Activated CD4-positive, alpha-beta T cell treated with anti-CD3 and anti-CD28 coated beads, Interleukin-2, amount 10 ng/mL, durations not matched to agents 24 days and 14 days (primary cell): ENCODE measurements around the gene MRPL40. TPM values are rescaled to one million over a fixed set of nuclear protein-coding genes. Genes with fewer than 3 reads are reported as not detected.
A peak's percentile ranks its signal among the peaks of the same experiment; 100 is the strongest.
"Not testable (repeated sequence)": the region's sequence is repeated elsewhere in the genome, so short reads cannot be mapped to it uniquely, and the experiment has no call there.

ENCODE experiments used
- DNase-seq: peaks from one replicate; pipeline ENCODE4 v3.0.0; 2022
- H3K27ac Mint-ChIP-seq: one replicate; pipeline ENCODE4 v1.8.0; 2022; ENCODE audit warnings: mild to moderate bottlenecking, mixed read lengths
- H3K27me3 Mint-ChIP-seq: one replicate; pipeline ENCODE4 v1.8.0; 2022; ENCODE audit warnings: mixed read lengths
- H3K36me3 Mint-ChIP-seq: one replicate; pipeline ENCODE4 v1.8.0; 2022; ENCODE audit warnings: low read depth, mild to moderate bottlenecking, mixed read lengths
- H3K4me1 Mint-ChIP-seq: one replicate; pipeline ENCODE4 v1.8.0; 2021; ENCODE audit warnings: mixed read lengths
- H3K4me3 Mint-ChIP-seq: one replicate; pipeline ENCODE4 v1.8.0; 2022; ENCODE audit warnings: mild to moderate bottlenecking, moderate library complexity, mixed read lengths
- H3K9me3 Mint-ChIP-seq: one replicate; pipeline ENCODE4 v1.8.0; 2021; ENCODE audit warnings: mixed read lengths
- intact Hi-C: fragments of 100-400 bp; cut with micrococcal nuclease; formaldehyde crosslinking; loops from one replicate; pipeline ENCODE4 v1.15.1; 2023
- total RNA-seq: library from RNA; stranded (reverse); gene quantifications from 2 replicates; pipeline ENCODE4 v1.2.3, GENCODE V29; 2022

Gene MRPL40
- total RNA-seq, 1 donor from 2014 or later: 37.6 TPM

- peak overlapping the region; percentile 52 for H3K4me3 Mint-ChIP-seq
- H3K9me3 Mint-ChIP-seq: no peaks in the 10 kb centered on the region
- H3K27ac Mint-ChIP-seq: peak overlapping the region; percentile 83
- H3K4me1 Mint-ChIP-seq: peaks cover 53% of the 10 kb centered on the region
- intact Hi-C loops: loop anchor here (1.0 kb wide), 2 partner anchors 11 to 28 kb away; partner anchors contain the start of gene C22orf39
- peaks cover 20% of the 10 kb centered on the region for H3K36me3 Mint-ChIP-seq
- H3K27me3 Mint-ChIP-seq: no peaks in the 10 kb centered on the region
- no peak for DNase-seq
Observed at GRCh38 chr22:19419086-19419463, 13.3 kb upstream of the MRPL40 start.

- intact Hi-C loops: loop anchor here (1.0 kb wide), 2 partner anchors 11 to 28 kb away; partner anchors contain the start of gene C22orf39
- Mint-ChIP-seq H3K36me3 (peaks cover 21% of the 10 kb centered on the region), H3K4me3 (peak overlapping the region; percentile 52)
Observed at GRCh38 chr22:19419464-19420178, 12.7 kb upstream of the MRPL40 start.

GRCh38 chr22:19420321-19420720, 12.0 kb upstream of the MRPL40 start:
- no peak for DNase-seq
- Mint-ChIP-seq H3K9me3 (no peaks in the 10 kb centered on the region), H3K4me3 (peak overlapping the region; percentile 52), H3K36me3 (peaks cover 24% of the 10 kb centered on the region), H3K4me1 (peaks cover 56% of the 10 kb centered on the region), H3K27me3 (no peaks in the 10 kb centered on the region), H3K27ac (peak overlapping the region; percentile 83)
- intact Hi-C loops: no loop called here

More at GRCh38 chr22:19419464-19420178, 12.7 kb upstream of the MRPL40 start:
- H3K27me3 Mint-ChIP-seq: no peaks in the 10 kb centered on the region
- DNase-seq: peak; percentile 84
- no peaks in the 10 kb centered on the region for H3K9me3 Mint-ChIP-seq
- H3K4me1 Mint-ChIP-seq: peaks cover 57% of the 10 kb centered on the region
- H3K27ac Mint-ChIP-seq: peak overlapping the region; percentile 83

- H3K4me3 Mint-ChIP-seq: peak overlapping the region; percentile 13
- H3K9me3 Mint-ChIP-seq: no peaks in the 10 kb centered on the region
- no peak for DNase-seq
- peaks cover 27% of the 10 kb centered on the region for H3K36me3 Mint-ChIP-seq
- intact Hi-C loops: no loop called here
- no peaks in the 10 kb centered on the region for H3K27me3 Mint-ChIP-seq
- H3K4me1 Mint-ChIP-seq: peaks cover 66% of the 10 kb centered on the region
- H3K27ac Mint-ChIP-seq: peak overlapping the region; percentile 68
Observed at GRCh38 chr22:19422440-19423301, 9.7 kb upstream of the MRPL40 start.

- no peaks in the 10 kb centered on the region for H3K9me3 Mint-ChIP-seq
- no peaks in the 10 kb centered on the region for H3K27me3 Mint-ChIP-seq
- intact Hi-C loops: no loop called here
- H3K36me3 Mint-ChIP-seq: peaks cover 34% of the 10 kb centered on the region
- DNase-seq: no peak
- H3K4me1 Mint-ChIP-seq: peaks cover 69% of the 10 kb centered on the region
- H3K27ac Mint-ChIP-seq: no peak overlapping the region
- H3K4me3 Mint-ChIP-seq: no peak overlapping the region
Observed at GRCh38 chr22:19424186-19424500, 8.2 kb upstream of the MRPL40 start.

- peak; percentile 79 for DNase-seq
- Mint-ChIP-seq H3K9me3 (no peaks in the 10 kb centered on the region), H3K27me3 (no peaks in the 10 kb centered on the region), H3K27ac (peak overlapping the region; percentile 91), H3K36me3 (peaks cover 33% of the 10 kb centered on the region), H3K4me3 (peak overlapping the region; percentile 92), H3K4me1 (peaks cover 46% of the 10 kb centered on the region)
- intact Hi-C loops: loop anchor here (1.0 to 5.0 kb wide), 4 partner anchors 11 to 1487 kb away; partner anchors contain the start of genes CLTCL1, CRKL and SLC25A1
Observed at GRCh38 chr22:19429950-19430889, 2.1 kb upstream of the MRPL40 start.

GRCh38 chr22:19430890-19431541, 1.3 kb upstream of the MRPL40 start:
- H3K27me3 Mint-ChIP-seq: no peaks in the 10 kb centered on the region
- H3K27ac Mint-ChIP-seq: peak overlapping the region; percentile 91
- DNase-seq: peak; percentile 78
- intact Hi-C loops: loop anchor here (1.0 to 5.0 kb wide), 5 partner anchors 12 to 1486 kb away; partner anchors contain the start of genes CLTCL1, CRKL, ESS2 and SLC25A1
- peak overlapping the region; percentile 92 for H3K4me3 Mint-ChIP-seq
- peaks cover 37% of the 10 kb centered on the region for H3K36me3 Mint-ChIP-seq
- peaks cover 45% of the 10 kb centered on the region for H3K4me1 Mint-ChIP-seq
- H3K9me3 Mint-ChIP-seq: no peaks in the 10 kb centered on the region

- H3K4me3 Mint-ChIP-seq: peak within 1 kb of the TSS; percentile 92
- H3K4me1 Mint-ChIP-seq: peaks cover 38% of the 10 kb centered on the region
- intact Hi-C loops: loop anchor here (1.0 to 5.0 kb wide), 6 partner anchors 16 to 1486 kb away; partner anchors contain the start of genes C22orf39, CDC45, CLTCL1 and CRKL
- H3K36me3 Mint-ChIP-seq: peaks cover 33% of the 10 kb centered on the region
- H3K27ac Mint-ChIP-seq: peak within 1 kb of the TSS; percentile 96
- no peaks in the 10 kb centered on the region for H3K27me3 Mint-ChIP-seq
- DNase-seq: peak; percentile 97
- H3K9me3 Mint-ChIP-seq: no peaks in the 10 kb centered on the region
Observed at GRCh38 chr22:19431649-19432132, 654 bp upstream of the MRPL40 start, which contains the start of gene HIRA. HIRA (minus strand) TSS chr22:19431733; CDS start chr22:19431476, 257 bp downstream.

- Mint-ChIP-seq H3K4me3 (peak overlapping the region; percentile 41), H3K36me3 (peaks cover 25% of the 10 kb centered on the region), H3K27ac (peak overlapping the region; percentile 29), H3K4me1 (peaks cover 26% of the 10 kb centered on the region), H3K27me3 (no peaks in the 10 kb centered on the region), H3K9me3 (no peaks in the 10 kb centered on the region)
- no peak for DNase-seq
- intact Hi-C loops: loop anchor here (5.0 kb wide), 3 partner anchors 142 to 1483 kb away; partner anchors contain the start of genes CLTCL1, CRKL and SLC25A1
Observed at GRCh38 chr22:19434401-19434800, 2.1 kb downstream of the MRPL40 start.

- Mint-ChIP-seq H3K27ac (no peak overlapping the region), H3K36me3 (peaks cover 22% of the 10 kb centered on the region), H3K4me1 (peaks cover 20% of the 10 kb centered on the region), H3K9me3 (no peaks in the 10 kb centered on the region), H3K27me3 (no peaks in the 10 kb centered on the region), H3K4me3 (no peak overlapping the region)
- intact Hi-C loops: loop anchor here (5.0 kb wide), 3 partner anchors 143 to 1482 kb away; partner anchors contain the start of genes CLTCL1, CRKL and SLC25A1
- no peak for DNase-seq
Observed at GRCh38 chr22:19434829-19435580, 2.7 kb downstream of the MRPL40 start.

GRCh38 chr22:19436444-19437161, 4.3 kb downstream of the MRPL40 start:
- Mint-ChIP-seq H3K4me1 (peaks cover 20% of the 10 kb centered on the region), H3K36me3 (peaks cover 25% of the 10 kb centered on the region)
- DNase-seq, intact Hi-C loops, H3K27me3 Mint-ChIP-seq, H3K9me3 Mint-ChIP-seq, H3K27ac Mint-ChIP-seq, H3K4me3 Mint-ChIP-seq: not testable (repeated sequence)
